OCI-LY7 (cell line): ENCODE data around the gene STX8.

ENCODE experiments used
- EZH2phosphoT487 ChIP-seq: fragments of 200-600 bp; sonication (generic); IDR thresholded peaks from 2 replicates; pipeline ENCODE4 v1.6.1; 2018; ENCODE audit warnings: low read depth, borderline replicate concordance, mild to moderate bottlenecking, mixed run types, antibody characterized with exemption, low read length, moderate library complexity, mixed read lengths
- TF ChIP-seq, protein P1 (sequence below): fragments of 200-600 bp; sonication (generic); conservative IDR thresholded peaks from 2 replicates; pipeline ENCODE4 v1.5.1; 2014; ENCODE audit warnings: mild to moderate bottlenecking, antibody characterized with exemption, low read length, moderate library complexity, mixed read lengths

DNA sequence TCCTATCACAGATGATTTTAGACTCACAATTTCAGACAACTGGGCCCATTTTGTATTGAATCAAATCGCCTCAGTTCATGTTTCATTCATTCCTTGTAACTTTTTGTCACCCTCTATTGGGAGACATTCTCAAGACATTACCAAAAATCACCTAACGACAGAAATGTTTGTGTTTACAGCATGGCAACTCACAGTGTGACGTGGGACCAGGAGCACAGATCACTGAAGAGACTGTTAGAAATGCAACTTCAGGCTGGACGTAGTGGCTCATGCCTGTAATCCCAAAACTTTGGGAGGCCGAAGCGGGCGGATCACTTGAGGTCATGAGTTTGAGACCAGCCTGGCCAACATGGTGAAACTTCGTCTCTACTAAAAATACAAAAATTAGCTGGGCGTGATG lies 304.7 kb downstream of the STX8 start:
- no peak for TF ChIP-seq EZH2phosphoT487
- TF ChIP-seq, protein P1, sequence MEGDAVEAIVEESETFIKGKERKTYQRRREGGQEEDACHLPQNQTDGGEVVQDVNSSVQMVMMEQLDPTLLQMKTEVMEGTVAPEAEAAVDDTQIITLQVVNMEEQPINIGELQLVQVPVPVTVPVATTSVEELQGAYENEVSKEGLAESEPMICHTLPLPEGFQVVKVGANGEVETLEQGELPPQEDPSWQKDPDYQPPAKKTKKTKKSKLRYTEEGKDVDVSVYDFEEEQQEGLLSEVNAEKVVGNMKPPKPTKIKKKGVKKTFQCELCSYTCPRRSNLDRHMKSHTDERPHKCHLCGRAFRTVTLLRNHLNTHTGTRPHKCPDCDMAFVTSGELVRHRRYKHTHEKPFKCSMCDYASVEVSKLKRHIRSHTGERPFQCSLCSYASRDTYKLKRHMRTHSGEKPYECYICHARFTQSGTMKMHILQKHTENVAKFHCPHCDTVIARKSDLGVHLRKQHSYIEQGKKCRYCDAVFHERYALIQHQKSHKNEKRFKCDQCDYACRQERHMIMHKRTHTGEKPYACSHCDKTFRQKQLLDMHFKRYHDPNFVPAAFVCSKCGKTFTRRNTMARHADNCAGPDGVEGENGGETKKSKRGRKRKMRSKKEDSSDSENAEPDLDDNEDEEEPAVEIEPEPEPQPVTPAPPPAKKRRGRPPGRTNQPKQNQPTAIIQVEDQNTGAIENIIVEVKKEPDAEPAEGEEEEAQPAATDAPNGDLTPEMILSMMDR, result no peak
